ENCODE results near the gene HAND1. TPM values are rescaled to one million over a fixed set of nuclear protein-coding genes. Genes with fewer than 3 reads are reported as not detected.

HAND1 gene
- total and polyA plus RNA-seq, 2 experiments from 2014 or later: not detected

- no peak overlapping the region for H3K27ac Mint-ChIP-seq
- H3K27me3 ChIP-seq (ENCODE audit: insufficient read depth): peaks cover 42% of the 10 kb centered on the region
Measured at GRCh38 chr5:154465169-154465568, 12.9 kb downstream of the HAND1 start.

More at GRCh38 chr5:154465169-154465568, 12.9 kb downstream of the HAND1 start:
- Mint-ChIP-seq H3K4me3 (no peak overlapping the region), H3K4me1 (peaks cover 14% of the 10 kb centered on the region), H3K36me3 (ENCODE audit: low read depth) (no peaks in the 10 kb centered on the region), H3K9me3 (no peaks in the 10 kb centered on the region), H3K27me3 (ENCODE audit: insufficient read depth, low read depth, poor library complexity) (peaks cover 26% of the 10 kb centered on the region)
- Histone ChIP-seq H3F3A (replicated peaks; ENCODE audit: low read depth) (no peaks in the 10 kb centered on the region), H4K20me1 (replicated peaks; ENCODE audit: insufficient read depth) (no peaks in the 10 kb centered on the region), H3K9me2 (ENCODE audit: insufficient read depth) (no peaks in the 10 kb centered on the region), H2AFZ (no peak overlapping the region), H3K27ac (ENCODE audit: low read depth) (no peak overlapping the region), H3K36me3 (ENCODE audit: insufficient read depth) (no peaks in the 10 kb centered on the region), H3K4me3 (no peak overlapping the region), H3K79me2 (replicated peaks; ENCODE audit: insufficient read depth) (no peaks in the 10 kb centered on the region), H3K4me1 (ENCODE audit: insufficient read depth) (peaks cover 13% of the 10 kb centered on the region; the same call in 1 of the 2 replicates), H3K4me2 (no peak overlapping the region)
- no peak for TF ChIP-seq ETS1 (IDR thresholded peaks at IDR 0.05)
- no peak for TF ChIP-seq ZNF331 (CRISPR knock-in tag; IDR thresholded peaks at IDR 0.05; ENCODE audit: low read depth)
- TF ChIP-seq NANOG (IDR thresholded peaks at IDR 0.05; ENCODE audit: borderline replicate concordance): no peak
- no peak for TF ChIP-seq EZH2 (IDR thresholded peaks at IDR 0.05; ENCODE audit: low read depth, unreplicated experiment)
- TF ChIP-seq JUNB (IDR thresholded peaks at IDR 0.05; ENCODE audit: unreplicated experiment): no peak
- TF ChIP-seq ZNF114 (CRISPR knock-in tag; IDR thresholded peaks at IDR 0.05): no peak
- no peak for TF ChIP-seq POLR2AphosphoS5 (IDR thresholded peaks at IDR 0.05; ENCODE audit: low read depth)
- TF ChIP-seq EZH2phosphoT487 (IDR thresholded peaks at IDR 0.05; ENCODE audit: unreplicated experiment): no peak
- TF ChIP-seq ZNF462 (CRISPR knock-in tag; IDR thresholded peaks at IDR 0.05): no peak
- no peak for TF ChIP-seq CTCF (conservative IDR thresholded peaks at IDR 0.05; ENCODE audit: low read depth in 2 of 2)
- TF ChIP-seq REST (IDR thresholded peaks at IDR 0.05; ENCODE audit: unreplicated experiment): no peak
- no peak for TF ChIP-seq STAT1 (IDR thresholded peaks at IDR 0.05; ENCODE audit: unreplicated experiment)
- TF ChIP-seq CREB1 (CRISPR knock-in tag; IDR thresholded peaks at IDR 0.05; ENCODE audit: low read depth): no peak
- DNase-seq (ENCODE audit: low spot score): no peak
- ATAC-seq: no peak
